ENCODE measurements around the gene SCNN1A. TPM values are rescaled to one million over a fixed set of nuclear protein-coding genes. Genes with fewer than 3 reads are reported as not detected.

SCNN1A gene
- total and polyA plus RNA-seq, 8 donors: 16.6 to 486 (median 166) TPM

GRCh38 chr12:6386038-6386437, 10.7 kb upstream of the SCNN1A start:
- Histone ChIP-seq H3K9me3 (no peaks in the 10 kb centered on the region), H3K36me3 (peaks cover 43 to 52% (median 49%) of the 10 kb centered on the region in 4 donors), H3K4me1 (peaks cover 39 to 68% (median 50%) of the 10 kb centered on the region in 4 donors), H3K27me3 (no peaks in the 10 kb centered on the region), H3K4me3 (peak overlapping the region in 2 of 4 donors; percentile 69 to 74), H3K27ac (peak overlapping the region in 4 of 5 donors; percentile 19 to 97 (median 76))
- intact Hi-C loops (cut with DNase I; ENCODE audit: low total_unique reads): loop anchor here (10.0 kb wide), 1 partner anchor 51 kb away; no protein-coding TSS in a partner anchor
- TF ChIP-seq CTCF (IDR thresholded peaks at IDR 0.05) (no peak), POLR2A (IDR thresholded peaks at IDR 0.05) (no peak), POLR2AphosphoS5 (IDR thresholded peaks at IDR 0.05) (no peak), EP300 (IDR thresholded peaks at IDR 0.05) (no peak)
- no peak for DNase-seq
- WGBS, 5 donors: 58 to 81% (median 65%) methylated on average over 8 to 11 of the region's 11 CpGs

- no peaks in the 10 kb centered on the region for H3K9me3 ChIP-seq
- H3K4me3 ChIP-seq: peak overlapping the region; percentile 69 to 80 (median 76)
- 22 to 40% (median 36%) methylated on average over 24 to 36 of the region's 36 CpGs for WGBS, 5 donors
- peaks cover 36 to 66% (median 48%) of the 10 kb centered on the region in 4 donors for H3K4me1 ChIP-seq
- no peak for TF ChIP-seq POLR2A (IDR thresholded peaks at IDR 0.05)
- no peak for TF ChIP-seq EP300 (IDR thresholded peaks at IDR 0.05)
- no peak for TF ChIP-seq CTCF (IDR thresholded peaks at IDR 0.05)
- TF ChIP-seq POLR2AphosphoS5 (IDR thresholded peaks at IDR 0.05): peak in 1 of 3 donors; percentile 14
- H3K27ac ChIP-seq: peak overlapping the region; percentile 95 to 98 (median 96)
- intact Hi-C loops (cut with DNase I; ENCODE audit: low total_unique reads): loop anchor here (10.0 kb wide), 1 partner anchor 50 kb away; no protein-coding TSS in a partner anchor
- DNase-seq: no peak
- no peaks in the 10 kb centered on the region for H3K27me3 ChIP-seq
- H3K36me3 ChIP-seq: peaks cover 31 to 40% (median 37%) of the 10 kb centered on the region in 4 donors
These were observed 9.4 kb upstream of the SCNN1A start for GRCh38 chr12:6384499-6385436.

GRCh38 chr12:6383572-6384498, 8.5 kb upstream of the SCNN1A start, which contains the start of gene LTBR:
Gene LTBR (plus strand): TSS chr12:6384162. CDS start chr12:6384359, 197 bp downstream.
- WGBS, 5 donors: 4 to 7% (median 6%) methylated on average over 15 to 62 of the region's 62 CpGs
- Histone ChIP-seq H3K9me3 (no peaks in the 10 kb centered on the region), H3K4me3 (peak within 1 kb of the TSS; percentile 69 to 80 (median 76)), H3K27ac (peak within 1 kb of the TSS; percentile 95 to 98 (median 96)), H3K36me3 (peaks cover 23 to 31% (median 30%) of the 10 kb centered on the region in 4 donors), H3K4me1 (peaks cover 37 to 70% (median 54%) of the 10 kb centered on the region in 4 donors), H3K27me3 (no peaks in the 10 kb centered on the region)
- peak; percentile 97 for DNase-seq
- intact Hi-C loops (cut with DNase I; ENCODE audit: low total_unique reads): loop anchor here (10.0 kb wide), 1 partner anchor 49 kb away; no protein-coding TSS in a partner anchor
- TF ChIP-seq POLR2A (IDR thresholded peaks at IDR 0.05) (peak in 2 of 4 donors; percentile 10 to 41), CTCF (IDR thresholded peaks at IDR 0.05) (peak in 1 of 7 experiments; percentile 26), POLR2AphosphoS5 (IDR thresholded peaks at IDR 0.05) (peak; percentile 90 to 97 (median 92)), EP300 (IDR thresholded peaks at IDR 0.05) (no peak)
